ENCODE data around the gene VPS25.

DNA sequence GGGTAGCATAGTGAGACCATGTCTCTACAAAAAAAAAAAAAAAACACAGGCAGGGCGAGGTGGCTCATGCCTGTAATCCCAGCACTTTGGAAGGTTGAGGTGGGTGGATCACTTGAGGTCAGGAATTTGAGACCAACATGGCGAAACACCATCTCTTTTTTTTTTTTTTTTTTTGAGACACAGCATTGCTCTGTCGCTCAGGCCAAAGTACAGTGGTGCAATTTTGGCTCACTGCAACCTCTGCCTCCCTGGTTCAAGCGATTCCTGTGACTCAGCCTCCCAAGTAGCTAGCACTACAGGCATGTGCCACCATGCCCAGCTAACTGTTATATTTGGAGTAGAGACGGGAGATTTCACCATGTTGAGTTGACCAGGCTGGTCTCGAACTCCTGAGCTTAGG lies 7.1 kb upstream of the VPS25 start:
- no peak for TF ChIP-seq EZH2 (IDR thresholded peaks at IDR 0.05; ENCODE audit: borderline replicate concordance, low read depth, low read length, severe bottlenecking)
- TF ChIP-seq, protein P1, sequence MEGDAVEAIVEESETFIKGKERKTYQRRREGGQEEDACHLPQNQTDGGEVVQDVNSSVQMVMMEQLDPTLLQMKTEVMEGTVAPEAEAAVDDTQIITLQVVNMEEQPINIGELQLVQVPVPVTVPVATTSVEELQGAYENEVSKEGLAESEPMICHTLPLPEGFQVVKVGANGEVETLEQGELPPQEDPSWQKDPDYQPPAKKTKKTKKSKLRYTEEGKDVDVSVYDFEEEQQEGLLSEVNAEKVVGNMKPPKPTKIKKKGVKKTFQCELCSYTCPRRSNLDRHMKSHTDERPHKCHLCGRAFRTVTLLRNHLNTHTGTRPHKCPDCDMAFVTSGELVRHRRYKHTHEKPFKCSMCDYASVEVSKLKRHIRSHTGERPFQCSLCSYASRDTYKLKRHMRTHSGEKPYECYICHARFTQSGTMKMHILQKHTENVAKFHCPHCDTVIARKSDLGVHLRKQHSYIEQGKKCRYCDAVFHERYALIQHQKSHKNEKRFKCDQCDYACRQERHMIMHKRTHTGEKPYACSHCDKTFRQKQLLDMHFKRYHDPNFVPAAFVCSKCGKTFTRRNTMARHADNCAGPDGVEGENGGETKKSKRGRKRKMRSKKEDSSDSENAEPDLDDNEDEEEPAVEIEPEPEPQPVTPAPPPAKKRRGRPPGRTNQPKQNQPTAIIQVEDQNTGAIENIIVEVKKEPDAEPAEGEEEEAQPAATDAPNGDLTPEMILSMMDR (IDR thresholded peaks at IDR 0.05; ENCODE audit: borderline replicate concordance, extremely low read depth, low read length, poor library complexity, severe bottlenecking), result no peak

Data from DND-41 (cell line).